Measurements from ENCODE around the gene ABCB4. TPM values are rescaled to one million over a fixed set of nuclear protein-coding genes. Genes with fewer than 3 reads are reported as not detected.

ABCB4 gene
- total and polyA plus RNA-seq, 2 of the 8 experiments (the other 6 are each of a cell fraction or from before 2014, with no cell fraction given): 0.54 to 0.60 TPM

DNA sequence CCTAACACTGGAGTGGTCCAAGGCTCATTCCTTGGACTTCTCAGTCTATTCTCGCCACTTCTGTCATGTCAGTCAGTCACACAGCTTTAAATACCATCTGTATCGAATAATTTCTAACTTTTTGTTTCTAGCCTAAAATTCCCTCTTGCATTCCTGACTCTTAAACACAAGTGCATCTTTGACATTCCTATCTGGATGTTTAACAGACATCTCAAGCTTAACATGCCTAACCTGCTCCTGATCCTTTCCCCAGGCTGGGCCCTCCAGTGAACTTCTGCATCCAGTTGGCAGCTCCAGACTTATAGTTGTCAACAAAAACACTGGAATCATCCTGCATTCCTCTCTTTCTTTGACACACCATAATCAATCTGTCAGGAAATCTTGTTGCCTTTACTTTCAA, 4.5 kb upstream of the ABCB4 start:
- POLR2A ChIA-PET (ENCODE audit: partially characterized antibody): no interaction called here
- TF ChIP-seq TBP (IDR thresholded peaks at IDR 0.05; ENCODE audit: low read depth, low read length): no peak
- no peak for TF ChIP-seq GTF2F1 (IDR thresholded peaks at IDR 0.05; ENCODE audit: borderline replicate concordance, low read depth, low read length)
- TF ChIP-seq POLR2A (IDR thresholded peaks at IDR 0.05; ENCODE audit: control extremely low read depth in 1 of 2, low read depth in 2 of 2, low read length in 2 of 2): no peak
- no peak for TF ChIP-seq TEAD4 (IDR thresholded peaks at IDR 0.05; ENCODE audit: low read depth, low read length)
- no peak for TF ChIP-seq FOSL1 (IDR thresholded peaks at IDR 0.05; ENCODE audit: insufficient read depth, low read depth, low read length)
- TF ChIP-seq SIN3A (conservative IDR thresholded peaks at IDR 0.05 in 1 of 2, IDR thresholded peaks at IDR 0.05 in 1 of 2; ENCODE audit: low read depth in 1 of 2, low read length in 2 of 2): no peak
- TF ChIP-seq YY1 (IDR thresholded peaks at IDR 0.05; ENCODE audit: low read depth, low read length): no peak
- no peak for TF ChIP-seq KDM4A (IDR thresholded peaks at IDR 0.05; ENCODE audit: low read depth, low read length, severe bottlenecking)
- no peak for TF ChIP-seq POLR2AphosphoS5 (IDR thresholded peaks at IDR 0.05; ENCODE audit: low read depth, low read length)
- TF ChIP-seq BRCA1 (IDR thresholded peaks at IDR 0.05; ENCODE audit: low read depth, low read length): no peak
- TF ChIP-seq, protein P1, sequence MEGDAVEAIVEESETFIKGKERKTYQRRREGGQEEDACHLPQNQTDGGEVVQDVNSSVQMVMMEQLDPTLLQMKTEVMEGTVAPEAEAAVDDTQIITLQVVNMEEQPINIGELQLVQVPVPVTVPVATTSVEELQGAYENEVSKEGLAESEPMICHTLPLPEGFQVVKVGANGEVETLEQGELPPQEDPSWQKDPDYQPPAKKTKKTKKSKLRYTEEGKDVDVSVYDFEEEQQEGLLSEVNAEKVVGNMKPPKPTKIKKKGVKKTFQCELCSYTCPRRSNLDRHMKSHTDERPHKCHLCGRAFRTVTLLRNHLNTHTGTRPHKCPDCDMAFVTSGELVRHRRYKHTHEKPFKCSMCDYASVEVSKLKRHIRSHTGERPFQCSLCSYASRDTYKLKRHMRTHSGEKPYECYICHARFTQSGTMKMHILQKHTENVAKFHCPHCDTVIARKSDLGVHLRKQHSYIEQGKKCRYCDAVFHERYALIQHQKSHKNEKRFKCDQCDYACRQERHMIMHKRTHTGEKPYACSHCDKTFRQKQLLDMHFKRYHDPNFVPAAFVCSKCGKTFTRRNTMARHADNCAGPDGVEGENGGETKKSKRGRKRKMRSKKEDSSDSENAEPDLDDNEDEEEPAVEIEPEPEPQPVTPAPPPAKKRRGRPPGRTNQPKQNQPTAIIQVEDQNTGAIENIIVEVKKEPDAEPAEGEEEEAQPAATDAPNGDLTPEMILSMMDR (IDR thresholded peaks at IDR 0.05; ENCODE audit: control extremely low read depth in 1 of 3, insufficient read depth in 1 of 3, low read depth in 1 of 3, low read length in 3 of 3): no peak
- no peak overlapping the region for H2AFZ ChIP-seq (ENCODE audit: low read length)
- H3K27me3 ChIP-seq (replicated peaks in 1 of 4; ENCODE audit: control insufficient read depth in 3 of 4, extremely low read depth in 1 of 4, insufficient read depth in 3 of 4, low read length in 3 of 4): peaks cover 5 to 22% (median 14%) of the 10 kb centered on the region in 4 experiments; a peak in 6 of 7 replicates
- no peaks in the 10 kb centered on the region for H4K20me1 ChIP-seq (replicated peaks in 1 of 2; ENCODE audit: control insufficient read depth in 1 of 2, insufficient read depth in 2 of 2, low read length in 2 of 2)
- no peak overlapping the region for H4K5ac ChIP-seq (ENCODE audit: insufficient read length, low read depth, low read length)
- WGBS, 2 experiments (ENCODE audit: extremely low coverage in 1 of 2, insufficient coverage in 1 of 2, insufficient read length in 1 of 2, insufficient replicate concordance in 2 of 2, low coverage in 1 of 2, low lambda C conversion rate in 2 of 2, missing lambda C conversion rate in 1 of 2): 95% methylated on average over 2 of the region's 2 CpGs; no CpG with 5 or more reads in 1 of the 2 experiments
- H3K36me3 ChIP-seq (ENCODE audit: control insufficient read depth in 2 of 4, insufficient read depth in 4 of 4, low read length in 3 of 4): no peaks in the 10 kb centered on the region
- FAIRE-seq (no peak), DNase-seq (ENCODE audit: low read depth in 1 of 2, low spot score in 2 of 2) (no peak)
- H3K79me1 ChIP-seq (ENCODE audit: low read depth, low read length): no peaks in the 10 kb centered on the region
- no peak overlapping the region for H2BK5ac ChIP-seq (ENCODE audit: low read depth, low read length)
- H3K56ac ChIP-seq (replicated peaks; ENCODE audit: insufficient read length, low read depth, low read length): no peak overlapping the region
- peaks cover 0 to 9% (median 4%) of the 10 kb centered on the region in 4 experiments; a peak in 4 of 7 replicates for H3K4me1 ChIP-seq (replicated peaks in 1 of 4; ENCODE audit: control insufficient read depth in 3 of 4, insufficient read depth in 4 of 4, low read length in 3 of 4)
- H3K4me3 ChIP-seq (ENCODE audit: extremely low read depth in 1 of 4, insufficient read depth in 2 of 4, low read depth in 3 of 4, low read length in 4 of 4): no peak overlapping the region
- H3K79me2 ChIP-seq (ENCODE audit: control insufficient read depth in 1 of 2, insufficient read depth in 2 of 2, low read length in 2 of 2): no peaks in the 10 kb centered on the region
- no peak overlapping the region for H4K8ac ChIP-seq (ENCODE audit: extremely low read depth, insufficient read depth, low read length)
- no peak overlapping the region for H3K27ac ChIP-seq (ENCODE audit: low read depth, low read length)
- no peak overlapping the region for H2BK15ac ChIP-seq (ENCODE audit: low read length)
- no peak overlapping the region for H4K91ac ChIP-seq (replicated peaks; ENCODE audit: insufficient read length, low read length)
- no peak overlapping the region for H3K18ac ChIP-seq (ENCODE audit: extremely low read depth, low read length)
- H3K4ac ChIP-seq (replicated peaks; ENCODE audit: insufficient read length, low read depth, low read length): no peak overlapping the region
- H3K9me3 ChIP-seq (ENCODE audit: insufficient read depth in 2 of 2, low read depth in 1 of 2, low read length in 1 of 2): no peaks in the 10 kb centered on the region; a peak in 1 of 4 replicates
- no peak overlapping the region for H3K14ac ChIP-seq (ENCODE audit: insufficient read length)
- no peak overlapping the region for H2BK20ac ChIP-seq (ENCODE audit: low read length)
- H3K4me2 ChIP-seq (ENCODE audit: insufficient read depth in 1 of 2, low read depth in 2 of 2, low read length in 2 of 2): no peak overlapping the region
- no peak overlapping the region for H2AK5ac ChIP-seq (ENCODE audit: low read depth, low read length)
- CTCF ChIA-PET (ENCODE audit: partially characterized antibody): interaction anchor here (1.0 kb wide), 1 partner anchor 26 kb away, joined by 3 read pairs; no protein-coding TSS in a partner anchor
- no peak overlapping the region for H3K23ac ChIP-seq (ENCODE audit: insufficient read length)
- peaks cover 5% of the 10 kb centered on the region; the same call in 1 of the 2 replicates for H3K23me2 ChIP-seq (ENCODE audit: low read depth, low read length)
- H2BK120ac ChIP-seq (replicated peaks; ENCODE audit: low read depth, low read length): no peak overlapping the region
- no peak overlapping the region for H2BK12ac ChIP-seq (ENCODE audit: low read depth, low read length)
- no peak overlapping the region for H3K9ac ChIP-seq (replicated peaks in 1 of 4; ENCODE audit: extremely low read depth in 1 of 4, low read depth in 3 of 4, low read length in 3 of 4)
